ENCODE results near the gene NUCB2. TPM values are rescaled to one million over a fixed set of nuclear protein-coding genes. Genes with fewer than 3 reads are reported as not detected.

NUCB2 gene
- total and polyA plus RNA-seq, 2 of the 13 experiments (the other 11 are each of a cell fraction or from before 2014, with no cell fraction given), result 54.2 to 82.4 TPM

- TF ChIP-seq HNF1B (CRISPR knock-in tag; IDR thresholded peaks at IDR 0.05), result peak; percentile 60; the same call in 1 of the 2 replicates
- TF ChIP-seq SAFB2 (CRISPR knock-in tag; IDR thresholded peaks at IDR 0.05; ENCODE audit: borderline replicate concordance, low read depth), result peak; percentile 56; the same call in 1 of the 2 replicates
- TF ChIP-seq ZNF550 (CRISPR knock-in tag; IDR thresholded peaks at IDR 0.05; ENCODE audit: borderline replicate concordance), result peak; percentile 75; the same call in 1 of the 2 replicates
- 0 out of 2 replicates have a peak, but pooled peaks have one; percentile 38 for TF ChIP-seq ZNF510 (CRISPR knock-in tag; IDR thresholded peaks at IDR 0.05; ENCODE audit: low read depth)
- TF ChIP-seq ZBTB34 (CRISPR knock-in tag; IDR thresholded peaks at IDR 0.05), result 0 out of 2 replicates have a peak, but pooled peaks have one; percentile 21
- no peak for TF ChIP-seq ZNF770 (CRISPR knock-in tag; IDR thresholded peaks at IDR 0.05)
- TF ChIP-seq SPEN (CRISPR knock-in tag; IDR thresholded peaks at IDR 0.05; ENCODE audit: low read depth), result peak; percentile 51; the same call in 1 of the 2 replicates
- no peak for TF ChIP-seq SSRP1 (CRISPR knock-in tag; IDR thresholded peaks at IDR 0.05)
- TF ChIP-seq RCOR2 (CRISPR knock-in tag; IDR thresholded peaks at IDR 0.05), result no peak
- peak; percentile 29; the same call in 1 of the 2 replicates for TF ChIP-seq ZNF614 (CRISPR knock-in tag; IDR thresholded peaks at IDR 0.05; ENCODE audit: borderline replicate concordance)
- TF ChIP-seq MAFF (IDR thresholded peaks at IDR 0.05; ENCODE audit: low read depth, low read length), result no peak
- no peak for TF ChIP-seq NR2C2 (CRISPR knock-in tag; IDR thresholded peaks at IDR 0.05; ENCODE audit: borderline replicate concordance)
- no peak for TF ChIP-seq PHB2 (IDR thresholded peaks at IDR 0.05; ENCODE audit: partially characterized antibody)
- TF ChIP-seq ZUFSP (CRISPR knock-in tag; IDR thresholded peaks at IDR 0.05; ENCODE audit: borderline replicate concordance), result 0 out of 2 replicates have a peak, but pooled peaks have one; percentile 48
- 0 out of 2 replicates have a peak, but pooled peaks have one; percentile 33 for TF ChIP-seq LBX2 (CRISPR knock-in tag; IDR thresholded peaks at IDR 0.05; ENCODE audit: borderline replicate concordance)
- no peak; the same call in 1 of the 2 replicates for TF ChIP-seq ZNF512B (CRISPR knock-in tag; IDR thresholded peaks at IDR 0.05; ENCODE audit: borderline replicate concordance)
- TF ChIP-seq ZNF878 (CRISPR knock-in tag; IDR thresholded peaks at IDR 0.05), result peak; percentile 46; the same call in 1 of the 2 replicates
- TF ChIP-seq NCOA2 (CRISPR knock-in tag; IDR thresholded peaks at IDR 0.05), result no peak
These were observed 75.1 kb downstream of the NUCB2 start, which contains the start of gene NCR3LG1 (continued) for GRCh38 chr11:17351510-17352176.
